MCF 10A (cell line): ENCODE data around the gene EVL. TPM values are rescaled to one million over a fixed set of nuclear protein-coding genes. Genes with fewer than 3 reads are reported as not detected.

Experiments used
- BruUV-seq: library from RNA; stranded (reverse); fragments of 400-500 nt; replicated peaks from 2 replicates; lab custom pipeline; 2021; lab: Mats Ljungman, UMichigan
- CTCF ChIA-PET: fragments of 300-600 bp; sonication (Branson Sonifier 250); formaldehyde crosslinking; extraction: SDS; loops from one replicate; lab custom pipeline; 2021; ENCODE audit warnings: antibody characterized with exemption, inconsistent platforms; lab: Yijun Ruan, JAX
- POLR2A ChIA-PET: fragments of 300-600, 350-650 bp; sonication (Branson Sonifier 250); formaldehyde crosslinking; extraction: SDS; loops from one replicate; lab custom pipeline; 2020; ENCODE audit warnings: antibody characterized with exemption, inconsistent platforms; lab: Yijun Ruan, JAX
- DNase-seq: peaks from one replicate; pipeline ENCODE4 v3.0.0-alpha.2; 2018; ENCODE audit not compliant: unreplicated experiment
- H3K27ac Mint-ChIP-seq: one replicate; pipeline ENCODE4 v1.8.0; 2022; ENCODE audit warnings: mild to moderate bottlenecking, low read depth, mixed read lengths; ENCODE audit not compliant: unreplicated experiment
- H3K27me3 Mint-ChIP-seq: one replicate; pipeline ENCODE4 v1.8.0; 2022; ENCODE audit warnings: mixed read lengths; ENCODE audit not compliant: insufficient read depth, unreplicated experiment
- H3K36me3 Mint-ChIP-seq: one replicate; pipeline ENCODE4 v1.8.0; 2022; ENCODE audit warnings: mild to moderate bottlenecking, moderate library complexity, mixed read lengths; ENCODE audit not compliant: insufficient read depth, unreplicated experiment
- H3K4me1 Mint-ChIP-seq: one replicate; pipeline ENCODE4 v1.8.0; 2022; ENCODE audit warnings: mixed read lengths; ENCODE audit not compliant: insufficient read depth, unreplicated experiment
- H3K4me3 Mint-ChIP-seq: one replicate; pipeline ENCODE4 v1.8.0; 2022; ENCODE audit warnings: mild to moderate bottlenecking, moderate library complexity, mixed read lengths; ENCODE audit not compliant: unreplicated experiment
- H3K9me3 Mint-ChIP-seq: one replicate; pipeline ENCODE4 v1.8.0; 2022; ENCODE audit warnings: mixed read lengths; ENCODE audit not compliant: unreplicated experiment
- intact Hi-C: fragments of 100-400 bp; cut with micrococcal nuclease; formaldehyde crosslinking; loops from 2 replicates; pipeline ENCODE4 v1.14.1; 2022
- total RNA-seq: library from RNA; stranded (reverse); gene quantifications from 2 replicates; pipeline ENCODE4 v1.2.3, GENCODE V29; 2022
- TF ChIP-seq, protein P1 (sequence below): fragments of 200-600 bp; IDR thresholded peaks from one replicate; pipeline ENCODE4 v1.8.0; 2022; ENCODE audit warnings: antibody characterized with exemption, mild to moderate bottlenecking; ENCODE audit not compliant: unreplicated experiment

The EVL gene
- total RNA-seq, 1 experiment from 2014 or later = 55.4 TPM

DNA sequence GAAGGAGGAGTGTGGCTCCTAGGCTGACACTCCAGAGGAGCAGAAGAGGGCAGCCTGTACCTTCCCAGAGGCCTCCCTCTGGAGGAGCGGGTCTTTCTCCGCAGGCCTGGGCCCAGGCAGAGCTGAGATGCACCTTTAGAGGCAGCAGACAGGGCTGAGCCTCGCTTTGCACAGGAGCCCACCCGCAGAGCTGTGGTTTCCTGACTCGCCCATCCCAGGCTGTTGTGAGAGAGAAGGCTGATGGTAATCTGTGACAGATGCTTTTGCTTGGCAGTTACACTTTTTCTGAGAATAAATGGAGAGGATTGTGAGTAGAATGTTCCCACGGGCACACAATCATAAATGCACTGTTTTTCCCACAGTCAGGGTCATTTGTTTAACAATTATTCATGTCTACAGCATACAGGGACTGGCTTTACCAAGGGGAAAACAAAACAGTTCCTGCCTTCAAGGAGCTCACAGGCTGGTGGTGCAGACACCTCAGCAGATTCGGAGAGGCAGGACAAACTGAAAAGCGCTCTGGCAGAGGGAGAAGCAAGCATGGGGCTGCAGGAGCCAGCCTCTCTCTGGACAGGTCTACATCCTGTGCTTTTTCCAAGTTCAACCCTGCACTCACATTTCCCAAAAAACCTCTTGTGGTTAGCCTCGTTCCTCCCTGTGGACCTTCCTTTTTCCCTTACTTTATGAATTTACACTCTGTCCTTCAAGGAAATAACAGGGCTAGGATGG is 13.9 kb downstream of the EVL start:
- Mint-ChIP-seq H3K4me1 (peaks cover 31% of the 10 kb centered on the region), H3K27me3 (no peaks in the 10 kb centered on the region), H3K27ac (no peak overlapping the region), H3K9me3 (no peaks in the 10 kb centered on the region), H3K36me3 (no peaks in the 10 kb centered on the region), H3K4me3 (no peak overlapping the region)
- ChIA-PET POLR2A (interaction anchor here (0.8 to 1.2 kb wide), 2 partner anchors 17 to 25 kb away, joined by 4 read pairs; no protein-coding TSS in a partner anchor), CTCF (interaction anchor here (0.7 to 3.0 kb wide), 4 partner anchors 13 to 32 kb away, joined by 3 to 21 read pairs (median 3); no protein-coding TSS in a partner anchor)
- BruUV-seq = no TSS peak
- intact Hi-C loops = loop anchor here (5.0 kb wide), 1 partner anchor 47 kb away; no protein-coding TSS in a partner anchor
- DNase-seq = peak; percentile 47
- TF ChIP-seq, protein P1, sequence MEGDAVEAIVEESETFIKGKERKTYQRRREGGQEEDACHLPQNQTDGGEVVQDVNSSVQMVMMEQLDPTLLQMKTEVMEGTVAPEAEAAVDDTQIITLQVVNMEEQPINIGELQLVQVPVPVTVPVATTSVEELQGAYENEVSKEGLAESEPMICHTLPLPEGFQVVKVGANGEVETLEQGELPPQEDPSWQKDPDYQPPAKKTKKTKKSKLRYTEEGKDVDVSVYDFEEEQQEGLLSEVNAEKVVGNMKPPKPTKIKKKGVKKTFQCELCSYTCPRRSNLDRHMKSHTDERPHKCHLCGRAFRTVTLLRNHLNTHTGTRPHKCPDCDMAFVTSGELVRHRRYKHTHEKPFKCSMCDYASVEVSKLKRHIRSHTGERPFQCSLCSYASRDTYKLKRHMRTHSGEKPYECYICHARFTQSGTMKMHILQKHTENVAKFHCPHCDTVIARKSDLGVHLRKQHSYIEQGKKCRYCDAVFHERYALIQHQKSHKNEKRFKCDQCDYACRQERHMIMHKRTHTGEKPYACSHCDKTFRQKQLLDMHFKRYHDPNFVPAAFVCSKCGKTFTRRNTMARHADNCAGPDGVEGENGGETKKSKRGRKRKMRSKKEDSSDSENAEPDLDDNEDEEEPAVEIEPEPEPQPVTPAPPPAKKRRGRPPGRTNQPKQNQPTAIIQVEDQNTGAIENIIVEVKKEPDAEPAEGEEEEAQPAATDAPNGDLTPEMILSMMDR = no peak

DNA sequence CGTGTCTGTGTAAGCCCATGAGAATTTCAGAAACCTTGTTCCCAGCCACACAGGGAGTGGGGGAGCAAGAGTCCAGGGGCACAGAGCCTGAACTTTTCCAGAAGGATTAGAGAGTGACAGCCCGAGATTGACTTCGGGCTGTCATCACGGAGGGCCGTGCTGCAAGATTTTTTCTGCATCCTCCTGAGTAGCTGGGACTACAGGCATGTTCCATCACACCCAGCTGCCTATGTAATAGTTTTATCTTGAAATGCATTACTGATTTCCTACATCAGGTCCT is 14.4 kb downstream of the EVL start:
- no TSS peak for BruUV-seq
- Mint-ChIP-seq H3K9me3 (no peaks in the 10 kb centered on the region), H3K27me3 (no peaks in the 10 kb centered on the region), H3K27ac (no peak overlapping the region), H3K4me3 (no peak overlapping the region), H3K4me1 (peaks cover 31% of the 10 kb centered on the region), H3K36me3 (no peaks in the 10 kb centered on the region)
- intact Hi-C loops = loop anchor here (5.0 kb wide), 1 partner anchor 47 kb away; no protein-coding TSS in a partner anchor
- no peak for DNase-seq
- ChIA-PET POLR2A (interaction anchor here (0.8 kb wide), 1 partner anchor 16 kb away, joined by 4 read pairs; no protein-coding TSS in a partner anchor), CTCF (interaction anchor here (1.4 to 3.0 kb wide), 2 partner anchors 29 to 113 kb away, joined by 6 to 21 read pairs; no protein-coding TSS in a partner anchor)
- TF ChIP-seq, protein P1 = no peak

DNA sequence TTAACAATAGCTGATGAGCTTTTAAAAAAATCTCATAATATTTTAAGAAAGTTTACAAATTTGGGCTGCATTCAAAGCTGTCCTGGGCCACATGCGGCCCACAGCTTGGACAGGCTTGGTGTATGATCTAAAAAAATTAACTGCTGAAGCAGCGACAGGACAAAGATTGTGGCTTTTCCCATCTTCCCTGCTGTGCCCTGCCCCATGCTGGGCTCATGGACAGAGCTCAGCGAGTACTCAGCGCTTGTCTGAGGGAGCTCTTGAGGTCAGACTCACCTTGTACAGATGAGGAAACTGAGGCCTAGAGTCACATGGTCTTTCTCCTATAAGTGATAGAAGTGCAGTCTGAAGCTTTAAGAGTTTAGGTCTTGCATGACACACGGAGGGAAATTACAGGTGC is 15.0 kb downstream of the EVL start:
- no TSS peak for BruUV-seq
- Mint-ChIP-seq H3K9me3 (no peaks in the 10 kb centered on the region), H3K4me3 (no peak overlapping the region), H3K36me3 (no peaks in the 10 kb centered on the region), H3K27ac (no peak overlapping the region), H3K4me1 (peaks cover 31% of the 10 kb centered on the region), H3K27me3 (no peaks in the 10 kb centered on the region)
- intact Hi-C loops = no loop called here
- TF ChIP-seq, protein P1 = no peak
- CTCF ChIA-PET = interaction anchor here (0.7 to 3.0 kb wide), 6 partner anchors 9 to 1922 kb away, joined by 3 to 21 read pairs (median 4); no protein-coding TSS in a partner anchor
- no peak for DNase-seq
- POLR2A ChIA-PET = no interaction called here

DNA sequence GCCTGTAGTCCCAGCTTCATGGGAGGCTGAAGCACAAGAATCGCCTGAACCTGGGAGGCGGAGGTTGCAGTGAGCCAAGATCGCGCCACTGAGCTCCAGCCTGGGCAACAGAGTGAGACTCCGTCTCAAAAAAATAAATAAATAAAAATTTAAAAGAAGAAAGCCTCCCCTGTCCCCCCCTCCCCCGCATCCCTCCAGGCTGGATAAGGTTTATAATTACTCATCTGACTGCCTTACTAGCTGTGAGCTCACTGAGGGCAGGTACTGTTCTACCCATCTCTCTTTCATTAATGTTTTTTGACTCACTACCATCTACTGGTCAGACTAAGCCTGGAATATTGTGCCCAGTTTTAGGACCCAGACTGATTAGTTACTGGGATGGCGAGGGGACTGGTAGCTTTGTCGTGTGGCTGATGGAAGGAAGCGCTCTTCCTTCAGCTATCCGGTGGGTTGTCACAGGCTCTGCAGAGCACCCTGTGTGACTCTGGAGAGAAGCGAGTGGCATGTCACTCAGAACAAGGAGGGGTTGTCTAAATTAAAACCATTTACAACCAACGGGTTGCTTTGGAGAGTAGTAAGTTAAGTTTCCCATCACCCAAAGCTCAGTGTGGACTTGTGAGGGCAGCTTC is 16.9 kb downstream of the EVL start:
- no peaks in the 10 kb centered on the region for H3K9me3 Mint-ChIP-seq
- H3K4me3 Mint-ChIP-seq = no peak overlapping the region
- H3K27me3 Mint-ChIP-seq = no peaks in the 10 kb centered on the region
- no peaks in the 10 kb centered on the region for H3K36me3 Mint-ChIP-seq
- ChIA-PET POLR2A (interaction anchor here (0.9 to 1.3 kb wide), 6 partner anchors 10 to 52 kb away, joined by 3 to 5 read pairs (median 4); no protein-coding TSS in a partner anchor), CTCF (interaction anchor here (0.5 to 3.8 kb wide), 13 partner anchors 8 to 454 kb away, joined by 3 to 22 read pairs (median 3); no protein-coding TSS in a partner anchor)
- no peak overlapping the region for H3K27ac Mint-ChIP-seq
- BruUV-seq = no TSS peak
- DNase-seq = no peak
- peaks cover 14% of the 10 kb centered on the region for H3K4me1 Mint-ChIP-seq
- TF ChIP-seq, protein P1 = no peak
- intact Hi-C loops = no loop called here
